ENCODE results near the gene APBA2. TPM values are rescaled to one million over a fixed set of nuclear protein-coding genes. Genes with fewer than 3 reads are reported as not detected.
A peak's percentile ranks its signal among the peaks of the same experiment; 100 is the strongest.
"Not testable (repeated sequence)": the region's sequence is repeated elsewhere in the genome, so short reads cannot be mapped to it uniquely, and the experiment has no call there.

Gene APBA2
- total RNA-seq, 4 donors from 2014 or later: 7.2 to 33.8 (median 8.8) TPM

DNA sequence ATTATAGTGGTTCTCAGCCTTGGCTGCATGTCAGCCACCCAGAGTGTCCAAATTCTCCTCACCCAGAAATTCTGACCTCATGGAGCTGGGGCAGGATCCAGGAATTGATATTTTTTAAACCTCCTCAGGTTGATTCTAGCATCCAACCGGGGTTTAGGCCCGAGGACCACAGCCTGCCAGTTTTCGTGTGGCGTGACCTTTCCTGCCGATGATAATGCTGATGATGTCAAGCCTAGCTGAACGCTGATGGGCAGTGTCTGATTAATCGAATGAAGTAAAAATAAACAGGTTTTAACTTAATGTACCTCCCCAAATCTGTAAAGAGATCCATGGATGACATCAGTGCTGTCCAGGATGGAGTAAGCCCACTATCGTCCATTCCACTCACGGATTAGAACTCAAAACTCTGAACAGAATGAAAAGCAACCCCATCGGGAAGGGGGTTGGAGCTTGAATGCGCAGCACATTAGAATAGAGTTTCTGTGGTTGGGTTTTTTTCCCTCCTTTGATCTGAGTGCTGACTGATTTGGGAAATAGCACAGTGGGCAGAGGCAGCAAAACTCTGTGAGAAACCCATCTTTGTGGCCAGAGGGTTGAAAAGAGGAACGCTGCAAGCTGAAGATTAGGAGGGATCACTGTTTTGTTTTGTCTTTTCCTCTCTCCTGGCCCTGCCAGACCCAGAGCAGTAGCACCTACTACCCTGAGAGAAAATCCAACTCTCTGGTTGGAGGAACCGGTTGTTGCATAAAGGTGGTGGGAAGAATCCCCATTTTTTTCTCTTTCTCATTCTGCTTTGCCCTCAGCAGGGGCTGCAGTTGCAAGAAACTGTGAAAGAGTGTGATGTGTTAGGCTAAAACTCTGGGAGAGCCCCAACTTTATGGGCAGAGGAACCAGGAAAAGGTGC, 153.9 kb downstream of the APBA2 start:
- no peaks in the 10 kb centered on the region for H3K4me1 ChIP-seq
- TF ChIP-seq POLR2A (IDR thresholded peaks at IDR 0.05) (no peak), CTCF (IDR thresholded peaks at IDR 0.05) (no peak)
- no peaks in the 10 kb centered on the region for H3K36me3 ChIP-seq
- H3K9me3 ChIP-seq: no peaks in the 10 kb centered on the region
- peak overlapping the region in 1 of 4 donors; percentile 8 for H3K27ac ChIP-seq
- no peak overlapping the region for H3K4me3 ChIP-seq
- H3K27me3 ChIP-seq: no peaks in the 10 kb centered on the region
- DNase-seq: no peak

DNA sequence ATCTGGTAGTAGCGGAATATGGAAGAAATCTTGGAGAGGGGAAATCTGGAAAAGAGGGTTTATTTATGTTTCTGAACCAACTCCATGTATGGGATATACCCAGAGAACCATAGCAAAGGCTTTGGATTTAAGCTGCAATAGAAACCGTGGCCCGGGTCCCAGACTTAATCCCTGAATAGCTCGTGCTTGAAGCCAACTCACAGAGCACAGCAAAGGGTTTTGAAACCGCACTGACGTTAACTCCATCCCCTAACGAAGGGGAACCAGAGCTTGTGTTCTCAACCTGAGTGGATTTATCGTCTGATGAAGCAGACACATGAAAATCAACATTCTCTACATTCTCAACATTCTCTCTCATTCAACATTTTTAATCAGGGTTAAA, 154.6 kb downstream of the APBA2 start:
- no peaks in the 10 kb centered on the region for H3K4me1 ChIP-seq
- DNase-seq: no peak
- H3K9me3 ChIP-seq: no peaks in the 10 kb centered on the region
- TF ChIP-seq POLR2A (IDR thresholded peaks at IDR 0.05): no peak
- no peak for TF ChIP-seq CTCF (IDR thresholded peaks at IDR 0.05)
- H3K4me3 ChIP-seq: no peak overlapping the region
- no peak overlapping the region for H3K27ac ChIP-seq
- no peaks in the 10 kb centered on the region for H3K27me3 ChIP-seq
- no peaks in the 10 kb centered on the region for H3K36me3 ChIP-seq

- Histone ChIP-seq H3K4me3 (no peak overlapping the region), H3K36me3 (no peaks in the 10 kb centered on the region), H3K9me3 (no peaks in the 10 kb centered on the region), H3K27me3 (no peaks in the 10 kb centered on the region), H3K4me1 (no peaks in the 10 kb centered on the region), H3K27ac (no peak overlapping the region)
- TF ChIP-seq CTCF (IDR thresholded peaks at IDR 0.05): no peak
- no peak for TF ChIP-seq POLR2A (IDR thresholded peaks at IDR 0.05)
- DNase-seq: no peak
Observed at GRCh38 chr15:29043736-29044502, 158.1 kb downstream of the APBA2 start.

DNA sequence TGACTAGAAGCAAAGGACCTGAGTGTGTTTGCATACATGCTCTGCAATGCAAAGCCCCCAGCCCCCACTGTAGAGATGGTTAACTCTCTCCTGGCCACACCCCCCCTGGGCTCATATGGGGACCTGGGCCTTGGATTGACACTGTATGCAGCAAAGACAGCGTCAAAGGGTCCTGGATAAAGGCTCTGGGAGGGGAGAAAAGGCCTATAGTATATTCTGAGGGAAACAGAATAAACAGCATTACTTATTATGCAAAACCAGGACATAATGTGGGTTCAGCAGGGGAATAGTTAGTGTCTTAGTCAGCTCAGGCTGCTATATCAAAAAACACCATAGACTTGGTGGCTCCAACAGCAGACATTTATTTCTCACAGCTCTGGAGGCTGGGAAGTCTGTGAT, 158.7 kb downstream of the APBA2 start:
- Histone ChIP-seq H3K36me3 (no peaks in the 10 kb centered on the region), H3K9me3 (no peaks in the 10 kb centered on the region), H3K27me3 (no peaks in the 10 kb centered on the region), H3K4me1 (no peaks in the 10 kb centered on the region), H3K27ac (no peak overlapping the region), H3K4me3 (no peak overlapping the region)
- TF ChIP-seq CTCF (IDR thresholded peaks at IDR 0.05): no peak
- DNase-seq: no peak

DNA sequence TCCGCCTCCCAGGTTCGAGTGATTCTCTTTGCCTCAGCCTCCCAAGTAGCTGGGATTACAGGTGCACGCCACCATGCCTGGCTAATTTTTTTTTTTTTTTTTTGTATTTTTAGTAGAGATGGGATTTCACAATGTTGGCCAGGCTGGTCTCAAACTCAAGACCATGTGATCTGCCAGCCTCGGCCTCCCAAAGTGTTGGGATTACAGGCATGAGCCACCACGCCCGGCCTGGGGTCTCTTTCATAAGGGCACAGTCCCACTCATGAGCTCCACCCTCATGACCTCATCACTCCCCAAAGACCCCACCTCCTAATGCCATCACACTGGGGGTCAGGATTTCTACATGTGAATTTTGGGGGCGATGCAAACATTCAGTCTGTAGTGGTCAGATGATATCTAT, 159.4 kb downstream of the APBA2 start:
- H3K4me1 ChIP-seq, H3K9me3 ChIP-seq, H3K27ac ChIP-seq, H3K36me3 ChIP-seq, H3K27me3 ChIP-seq, H3K4me3 ChIP-seq, DNase-seq: not testable (repeated sequence)

DNA sequence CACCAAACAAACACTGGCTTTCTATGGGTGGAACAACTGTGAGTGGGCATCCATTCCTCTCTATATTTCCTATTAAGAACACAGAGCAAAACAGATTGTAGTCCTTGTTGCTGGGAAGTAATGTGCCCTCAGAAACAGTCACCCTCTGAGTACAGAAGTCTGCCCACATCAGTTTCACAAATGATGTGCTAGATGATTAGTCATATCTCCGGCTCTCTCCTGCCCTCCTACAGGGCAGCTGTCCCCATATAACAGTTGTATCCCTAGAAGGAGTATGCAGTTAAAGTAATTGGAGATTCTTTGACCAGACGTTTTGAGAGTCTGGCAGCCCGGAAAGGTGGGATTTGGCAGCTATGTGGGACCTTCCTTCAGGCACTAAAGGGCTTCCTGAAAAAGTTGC, 159.9 kb downstream of the APBA2 start:
- H3K4me3 ChIP-seq: no peak overlapping the region
- TF ChIP-seq POLR2A (IDR thresholded peaks at IDR 0.05) (no peak), CTCF (IDR thresholded peaks at IDR 0.05) (no peak)
- no peaks in the 10 kb centered on the region for H3K27me3 ChIP-seq
- H3K27ac ChIP-seq: no peak overlapping the region
- H3K36me3 ChIP-seq: no peaks in the 10 kb centered on the region
- no peaks in the 10 kb centered on the region for H3K4me1 ChIP-seq
- DNase-seq: no peak
- H3K9me3 ChIP-seq: no peaks in the 10 kb centered on the region
